Lower lobe of right lung (tissue), 2 donors: ENCODE measurements around the gene TRPC1. TPM values are rescaled to one million over a fixed set of nuclear protein-coding genes. Genes with fewer than 3 reads are reported as not detected.

Experiments used
- ATAC-seq, 2 donors: fragments of 200-7000 bp; cut with Tn5 transposase; one replicate each; pipeline ENCODE4 v1.9.1; 2020 to 2022; ENCODE audit warnings: mild to moderate bottlenecking in 2 of 2, moderate library complexity in 2 of 2
- DNase-seq: peaks from one replicate; pipeline ENCODE4 v3.0.0-alpha.2; 2020
- H3K27ac ChIP-seq: fragments of 200-600 bp; one replicate; pipeline ENCODE4 v1.8.0; 2022
- H3K27me3 ChIP-seq: fragments of 200-600 bp; one replicate; pipeline ENCODE4 v1.8.0; 2022; ENCODE audit warnings: low read depth
- H3K36me3 ChIP-seq: fragments of 200-600 bp; one replicate; pipeline ENCODE4 v1.8.0; 2022; ENCODE audit warnings: mild to moderate bottlenecking
- H3K4me1 ChIP-seq: fragments of 200-600 bp; one replicate; pipeline ENCODE4 v1.8.0; 2022
- H3K4me3 ChIP-seq: fragments of 200-600 bp; one replicate; pipeline ENCODE4 v1.8.0; 2022; ENCODE audit warnings: mild to moderate bottlenecking
- H3K9me3 ChIP-seq: fragments of 200-600 bp; one replicate; pipeline ENCODE4 v1.8.0; 2022
- CTCF ChIP-seq: fragments of 200-600 bp; IDR thresholded peaks from one replicate; pipeline ENCODE4 v1.8.0; 2022; ENCODE audit warnings: antibody characterized with exemption, mild to moderate bottlenecking
- intact Hi-C: fragments of 100-400 bp; cut with DNase I; formaldehyde crosslinking; loops from one replicate; pipeline ENCODE4 v1.11.0; 2022
- total RNA-seq: library from RNA; stranded (reverse); fragmentation: NEBNext Ultra II Directional; extraction: Animal tissue kit (Norgen Biotek cat#: 25700); gene quantifications from one replicate; pipeline ENCODE4 v1.2.1, GENCODE V29; 2021
- donor health status: DM: no; HTN: yes; CAD: no; lungs with severe emphysema.

TRPC1 gene
- total RNA-seq, 1 donor from 2014 or later, result 5.4 TPM

GRCh38 chr3:142785996-142786395 is 62.2 kb downstream of the TRPC1 start:
- intact Hi-C loops, result no loop called here
- no peaks in the 10 kb centered on the region for H3K9me3 ChIP-seq
- H3K27ac ChIP-seq, result no peak overlapping the region
- no peaks in the 10 kb centered on the region for H3K27me3 ChIP-seq
- no peak for TF ChIP-seq CTCF
- H3K36me3 ChIP-seq, result no peaks in the 10 kb centered on the region
- no peak for ATAC-seq
- no peaks in the 10 kb centered on the region for H3K4me1 ChIP-seq
- DNase-seq, result no peak
- H3K4me3 ChIP-seq, result no peak overlapping the region

- Histone ChIP-seq H3K27ac (no peak overlapping the region), H3K27me3 (no peaks in the 10 kb centered on the region), H3K4me1 (no peaks in the 10 kb centered on the region), H3K9me3 (no peaks in the 10 kb centered on the region), H3K36me3 (no peaks in the 10 kb centered on the region), H3K4me3 (no peak overlapping the region)
- DNase-seq, result no peak
- intact Hi-C loops, result no loop called here
- no peak for TF ChIP-seq CTCF
- ATAC-seq, result no peak
Measured at GRCh38 chr3:142787719-142788118, 63.9 kb downstream of the TRPC1 start.

- H3K27me3 ChIP-seq, result no peaks in the 10 kb centered on the region
- no peak overlapping the region for H3K4me3 ChIP-seq
- no peaks in the 10 kb centered on the region for H3K36me3 ChIP-seq
- ATAC-seq (no peak), DNase-seq (no peak)
- no peaks in the 10 kb centered on the region for H3K9me3 ChIP-seq
- H3K4me1 ChIP-seq, result no peaks in the 10 kb centered on the region
- no peak overlapping the region for H3K27ac ChIP-seq
- TF ChIP-seq CTCF, result no peak
- intact Hi-C loops, result no loop called here
Measured at GRCh38 chr3:142794508-142794907, 70.7 kb downstream of the TRPC1 start.

- Histone ChIP-seq H3K36me3 (no peaks in the 10 kb centered on the region), H3K4me1 (no peaks in the 10 kb centered on the region), H3K27ac (no peak overlapping the region), H3K9me3 (no peaks in the 10 kb centered on the region), H3K4me3 (no peak overlapping the region), H3K27me3 (no peaks in the 10 kb centered on the region)
- DNase-seq (no peak), ATAC-seq (no peak)
- intact Hi-C loops, result no loop called here
- TF ChIP-seq CTCF, result no peak
Measured at GRCh38 chr3:142795332-142795731, 71.5 kb downstream of the TRPC1 start.

GRCh38 chr3:142796823-142797222 is 73.0 kb downstream of the TRPC1 start:
- no peaks in the 10 kb centered on the region for H3K9me3 ChIP-seq
- intact Hi-C loops, result no loop called here
- H3K4me1 ChIP-seq, result no peaks in the 10 kb centered on the region
- no peaks in the 10 kb centered on the region for H3K36me3 ChIP-seq
- H3K4me3 ChIP-seq, result no peak overlapping the region
- H3K27me3 ChIP-seq, result no peaks in the 10 kb centered on the region
- no peak overlapping the region for H3K27ac ChIP-seq
- ATAC-seq, result no peak
- no peak for TF ChIP-seq CTCF
- no peak for DNase-seq

- Histone ChIP-seq H3K27ac (no peak overlapping the region), H3K27me3 (no peaks in the 10 kb centered on the region), H3K36me3 (no peaks in the 10 kb centered on the region), H3K4me3 (no peak overlapping the region), H3K4me1 (no peaks in the 10 kb centered on the region), H3K9me3 (no peaks in the 10 kb centered on the region)
- TF ChIP-seq CTCF, result no peak
- DNase-seq (no peak), ATAC-seq (no peak)
- intact Hi-C loops, result no loop called here
Measured at GRCh38 chr3:142801746-142802145, 77.9 kb downstream of the TRPC1 start.
